ENCODE data around the gene KHSRP.

The KHSRP gene

DNA sequence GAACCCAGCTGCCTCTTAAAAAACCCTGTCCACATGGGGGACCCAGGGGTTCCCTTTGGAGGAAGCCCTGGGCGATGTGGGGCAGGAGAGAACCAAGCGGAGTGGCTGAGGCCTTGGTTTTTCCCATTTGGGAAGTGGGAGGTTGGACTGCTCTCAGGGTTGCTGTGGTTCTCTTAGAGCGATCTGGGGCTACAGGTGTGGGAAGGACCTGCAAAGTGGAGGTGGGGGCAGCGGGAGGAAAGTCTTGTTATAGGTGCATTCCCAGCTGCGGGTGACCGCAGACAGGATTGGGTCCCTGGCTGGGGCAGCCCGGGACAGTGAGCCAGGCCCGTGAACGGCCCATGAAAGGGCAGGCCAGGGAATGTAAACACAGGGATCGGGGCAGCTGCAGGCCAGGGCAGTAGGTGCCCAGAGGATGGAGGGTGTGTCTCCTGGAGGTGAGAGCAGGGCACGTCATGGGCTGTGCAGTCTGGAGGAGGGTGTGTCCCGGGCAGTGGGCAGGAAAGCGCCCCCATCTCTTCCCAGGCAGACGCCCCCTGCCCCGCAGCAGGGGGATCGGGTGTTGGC lies 34.2 kb upstream of the KHSRP start:
- Histone ChIP-seq H3K9me3 (ENCODE audit: control insufficient read depth, insufficient read depth, low read length) (peaks cover 13% of the 10 kb centered on the region), H3K27ac (ENCODE audit: low read depth, low read length) (peak overlapping the region; percentile 53)

DNA sequence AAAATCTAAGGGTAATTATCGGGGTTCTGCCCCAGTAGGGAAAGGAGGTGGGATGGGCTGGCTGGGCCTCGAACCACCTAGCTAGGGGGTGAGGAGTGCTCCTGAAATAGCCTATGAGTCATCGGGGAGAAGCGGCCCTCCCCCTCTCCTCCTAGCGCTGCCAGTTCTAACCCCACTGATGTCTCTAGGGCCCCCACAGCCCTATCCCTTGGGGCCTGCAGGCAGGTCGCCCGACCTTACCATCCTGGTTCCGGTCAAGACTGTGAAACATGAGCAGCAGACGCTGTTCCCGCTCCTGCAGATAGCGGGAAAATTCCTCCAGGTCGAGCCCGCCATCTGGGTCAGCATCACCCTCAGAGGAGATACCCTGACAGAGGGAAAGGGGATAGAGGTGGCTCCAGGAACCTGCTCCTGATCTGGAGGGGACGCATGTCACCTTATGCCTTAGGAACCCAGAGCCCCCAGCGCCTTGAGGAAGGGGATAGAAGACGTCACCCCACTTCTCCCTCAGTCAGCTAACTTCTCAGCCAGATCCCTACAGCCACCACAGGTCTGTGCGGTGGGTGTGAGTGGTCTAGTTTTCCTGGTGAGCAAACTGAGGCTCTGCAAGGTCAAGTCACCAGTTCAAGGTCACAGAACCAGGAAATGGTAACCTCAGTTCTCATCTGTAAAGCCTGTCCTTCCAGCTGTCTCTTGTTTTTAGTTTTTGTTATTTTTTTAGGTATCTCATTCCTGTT lies 33.5 kb upstream of the KHSRP start:
- peaks cover 15% of the 10 kb centered on the region for H3K4me1 ChIP-seq (ENCODE audit: control insufficient read depth, low read length)
- peaks cover 45% of the 10 kb centered on the region for H3K36me3 ChIP-seq (ENCODE audit: control insufficient read depth, low read length)
- TF ChIP-seq EZH2phosphoT487 (IDR thresholded peaks at IDR 0.05; ENCODE audit: borderline replicate concordance, low read length) (no peak), CTCF (IDR thresholded peaks at IDR 0.05; ENCODE audit: low read depth, low read length, poor library complexity, severe bottlenecking) (no peak)
- H3K9me2 ChIP-seq (replicated peaks; ENCODE audit: control insufficient read depth, low read length) = no peaks in the 10 kb centered on the region
- H3K27ac ChIP-seq (ENCODE audit: low read depth, low read length) = peak overlapping the region; percentile 53
- H3F3A ChIP-seq (ENCODE audit: control insufficient read depth, insufficient read depth) = no peaks in the 10 kb centered on the region
- H3K27me3 ChIP-seq (ENCODE audit: control insufficient read depth, low read length) = no peaks in the 10 kb centered on the region
- peaks cover 22% of the 10 kb centered on the region for H3K79me2 ChIP-seq (ENCODE audit: control insufficient read depth, low read length)
- peaks cover 13% of the 10 kb centered on the region for H3K9me3 ChIP-seq (ENCODE audit: control insufficient read depth, insufficient read depth, low read length)
- peak overlapping the region; percentile 87 for H3K4me3 ChIP-seq (ENCODE audit: low read length)
- H4K20me1 ChIP-seq (ENCODE audit: control insufficient read depth, insufficient read depth, low read depth, low read length) = no peaks in the 10 kb centered on the region
- H3K4me2 ChIP-seq (ENCODE audit: low read length) = peak overlapping the region; percentile 91

More for the DNA sequence above, 34.2 kb upstream of the KHSRP start:
- H3K79me2 ChIP-seq (ENCODE audit: control insufficient read depth, low read length) = peaks cover 22% of the 10 kb centered on the region
- peak overlapping the region; percentile 87 for H3K4me3 ChIP-seq (ENCODE audit: low read length)
- TF ChIP-seq CTCF (IDR thresholded peaks at IDR 0.05; ENCODE audit: low read depth, low read length, poor library complexity, severe bottlenecking) (no peak), EZH2phosphoT487 (IDR thresholded peaks at IDR 0.05; ENCODE audit: borderline replicate concordance, low read length) (no peak)
- H3K4me2 ChIP-seq (ENCODE audit: low read length) = peak overlapping the region; percentile 91
- H3K27me3 ChIP-seq (ENCODE audit: control insufficient read depth, low read length) = no peaks in the 10 kb centered on the region
- no peaks in the 10 kb centered on the region for H3K9me2 ChIP-seq (replicated peaks; ENCODE audit: control insufficient read depth, low read length)
- peaks cover 15% of the 10 kb centered on the region for H3K4me1 ChIP-seq (ENCODE audit: control insufficient read depth, low read length)
- H3F3A ChIP-seq (ENCODE audit: control insufficient read depth, insufficient read depth) = no peaks in the 10 kb centered on the region
- H4K20me1 ChIP-seq (ENCODE audit: control insufficient read depth, insufficient read depth, low read depth, low read length) = no peaks in the 10 kb centered on the region
- H3K36me3 ChIP-seq (ENCODE audit: control insufficient read depth, low read length) = peaks cover 40% of the 10 kb centered on the region

DNA sequence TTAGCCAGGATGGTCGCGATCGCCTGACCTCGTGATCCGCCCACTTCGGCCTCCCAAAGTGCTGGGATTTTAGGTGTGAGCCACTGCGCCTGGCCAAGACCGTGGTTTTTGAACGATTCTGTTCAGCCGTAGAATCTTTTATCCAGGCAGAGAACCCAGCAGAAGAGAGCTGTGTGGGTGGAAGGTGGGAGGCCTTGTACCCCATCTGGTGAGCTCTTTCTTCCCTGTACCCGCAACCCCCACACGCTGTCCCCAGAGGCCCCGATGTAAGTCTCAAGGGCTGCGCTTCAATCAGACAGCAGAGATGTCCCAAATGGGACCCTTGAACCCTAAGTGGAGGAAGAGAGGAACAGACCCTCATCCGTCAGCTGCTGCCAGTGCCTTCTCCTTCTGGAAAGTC lies 31.3 kb upstream of the KHSRP start:
- Histone ChIP-seq H3K36me3 (ENCODE audit: control insufficient read depth, low read length) (peaks cover 54% of the 10 kb centered on the region), H3K27me3 (ENCODE audit: control insufficient read depth, low read length) (no peaks in the 10 kb centered on the region), H3K4me2 (ENCODE audit: low read length) (no peak overlapping the region), H3K4me1 (ENCODE audit: control insufficient read depth, low read length) (peaks cover 15% of the 10 kb centered on the region), H3K9me3 (ENCODE audit: control insufficient read depth, insufficient read depth, low read length) (peaks cover 13% of the 10 kb centered on the region), H3F3A (ENCODE audit: control insufficient read depth, insufficient read depth) (no peaks in the 10 kb centered on the region), H4K20me1 (ENCODE audit: control insufficient read depth, insufficient read depth, low read depth, low read length) (no peaks in the 10 kb centered on the region), H3K9me2 (replicated peaks; ENCODE audit: control insufficient read depth, low read length) (no peaks in the 10 kb centered on the region), H3K4me3 (ENCODE audit: low read length) (no peak overlapping the region), H3K27ac (ENCODE audit: low read depth, low read length) (no peak overlapping the region), H3K79me2 (ENCODE audit: control insufficient read depth, low read length) (peaks cover 22% of the 10 kb centered on the region)
- TF ChIP-seq EZH2phosphoT487 (IDR thresholded peaks at IDR 0.05; ENCODE audit: borderline replicate concordance, low read length) = no peak
- TF ChIP-seq CTCF (IDR thresholded peaks at IDR 0.05; ENCODE audit: low read depth, low read length, poor library complexity, severe bottlenecking) = no peak
